GM10248 (cell line): Measurements from ENCODE around the gene SNCB.
A peak's percentile ranks its signal among the peaks of the same experiment; 100 is the strongest.
"Not testable (repeated sequence)": the region's sequence is repeated elsewhere in the genome, so short reads cannot be mapped to it uniquely, and the experiment has no call there.

ENCODE experiments used
- CTCF ChIA-PET: fragments of 300-600 bp; sonication (Branson Sonifier 250); formaldehyde crosslinking; extraction: SDS; loops from one replicate; lab custom pipeline; 2021; ENCODE audit warnings: antibody characterized with exemption; lab: Yijun Ruan, JAX
- POLR2A ChIA-PET: fragments of 350-650 bp; sonication (Branson Sonifier 250); formaldehyde crosslinking; extraction: SDS; loops from one replicate; lab custom pipeline; 2020; ENCODE audit warnings: antibody characterized with exemption; lab: Yijun Ruan, JAX
- DNase-seq: peaks from one replicate; pipeline ENCODE4 v3.0.0; 2012; ENCODE audit errors: extremely low spot score
- TF ChIP-seq, protein P1 (sequence below): IDR thresholded peaks from 2 replicates; pipeline ENCODE4 v1.5.1; 2012; ENCODE audit warnings: mild to moderate bottlenecking, low read depth; ENCODE audit errors: extremely low read depth, missing control alignments, control extremely low read depth

The SNCB gene

GRCh38 chr5:176606032-176606431 is 24.3 kb downstream of the SNCB start:
- TF ChIP-seq, protein P1, sequence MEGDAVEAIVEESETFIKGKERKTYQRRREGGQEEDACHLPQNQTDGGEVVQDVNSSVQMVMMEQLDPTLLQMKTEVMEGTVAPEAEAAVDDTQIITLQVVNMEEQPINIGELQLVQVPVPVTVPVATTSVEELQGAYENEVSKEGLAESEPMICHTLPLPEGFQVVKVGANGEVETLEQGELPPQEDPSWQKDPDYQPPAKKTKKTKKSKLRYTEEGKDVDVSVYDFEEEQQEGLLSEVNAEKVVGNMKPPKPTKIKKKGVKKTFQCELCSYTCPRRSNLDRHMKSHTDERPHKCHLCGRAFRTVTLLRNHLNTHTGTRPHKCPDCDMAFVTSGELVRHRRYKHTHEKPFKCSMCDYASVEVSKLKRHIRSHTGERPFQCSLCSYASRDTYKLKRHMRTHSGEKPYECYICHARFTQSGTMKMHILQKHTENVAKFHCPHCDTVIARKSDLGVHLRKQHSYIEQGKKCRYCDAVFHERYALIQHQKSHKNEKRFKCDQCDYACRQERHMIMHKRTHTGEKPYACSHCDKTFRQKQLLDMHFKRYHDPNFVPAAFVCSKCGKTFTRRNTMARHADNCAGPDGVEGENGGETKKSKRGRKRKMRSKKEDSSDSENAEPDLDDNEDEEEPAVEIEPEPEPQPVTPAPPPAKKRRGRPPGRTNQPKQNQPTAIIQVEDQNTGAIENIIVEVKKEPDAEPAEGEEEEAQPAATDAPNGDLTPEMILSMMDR = no peak
- CTCF ChIA-PET = interaction anchor here (0.9 to 1.6 kb wide), 4 partner anchors 13 to 876 kb away, joined by 3 to 4 read pairs (median 4); no protein-coding TSS in a partner anchor
- no peak for DNase-seq
- POLR2A ChIA-PET = no interaction called here

DNA sequence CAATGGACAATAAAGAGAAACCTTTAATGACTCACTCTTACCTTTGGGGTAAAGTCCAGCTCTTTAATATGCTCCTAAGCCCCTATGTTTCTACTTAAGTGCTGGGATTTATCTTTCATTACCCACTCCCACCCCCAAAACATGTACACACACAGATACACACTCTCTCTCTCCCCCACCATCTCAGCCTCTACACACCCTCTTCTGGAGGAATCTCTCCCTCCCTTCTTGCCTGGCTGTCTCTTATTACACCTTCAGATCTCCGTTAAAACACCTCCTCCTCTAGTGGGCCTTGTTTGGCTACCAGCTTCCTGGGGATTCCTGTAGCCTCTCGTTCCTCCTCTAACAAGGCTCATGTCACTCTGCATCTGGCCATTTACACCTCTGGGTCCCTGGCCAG is 27.2 kb downstream of the SNCB start:
- POLR2A ChIA-PET = no interaction called here
- CTCF ChIA-PET = no interaction called here
- TF ChIP-seq, protein P1 = no peak
- DNase-seq = no peak

GRCh38 chr5:176601901-176602482 is 28.3 kb downstream of the SNCB start:
- TF ChIP-seq, protein P1 = no peak
- ChIA-PET CTCF (interaction anchor here (1.1 kb wide), 1 partner anchor 28 kb away, joined by 3 read pairs; no protein-coding TSS in a partner anchor), POLR2A (no interaction called here)
- DNase-seq = no peak

- CTCF ChIA-PET = interaction anchor here (1.0 to 1.3 kb wide), 2 partner anchors 56 to 183 kb away, joined by 3 read pairs; no protein-coding TSS in a partner anchor
- DNase-seq = not testable (repeated sequence)
- POLR2A ChIA-PET = interaction anchor here (0.5 kb wide), 1 partner anchor 438 kb away, joined by 3 read pairs; no protein-coding TSS in a partner anchor
Observed at GRCh38 chr5:176599749-176600430, 30.4 kb downstream of the SNCB start.

DNA sequence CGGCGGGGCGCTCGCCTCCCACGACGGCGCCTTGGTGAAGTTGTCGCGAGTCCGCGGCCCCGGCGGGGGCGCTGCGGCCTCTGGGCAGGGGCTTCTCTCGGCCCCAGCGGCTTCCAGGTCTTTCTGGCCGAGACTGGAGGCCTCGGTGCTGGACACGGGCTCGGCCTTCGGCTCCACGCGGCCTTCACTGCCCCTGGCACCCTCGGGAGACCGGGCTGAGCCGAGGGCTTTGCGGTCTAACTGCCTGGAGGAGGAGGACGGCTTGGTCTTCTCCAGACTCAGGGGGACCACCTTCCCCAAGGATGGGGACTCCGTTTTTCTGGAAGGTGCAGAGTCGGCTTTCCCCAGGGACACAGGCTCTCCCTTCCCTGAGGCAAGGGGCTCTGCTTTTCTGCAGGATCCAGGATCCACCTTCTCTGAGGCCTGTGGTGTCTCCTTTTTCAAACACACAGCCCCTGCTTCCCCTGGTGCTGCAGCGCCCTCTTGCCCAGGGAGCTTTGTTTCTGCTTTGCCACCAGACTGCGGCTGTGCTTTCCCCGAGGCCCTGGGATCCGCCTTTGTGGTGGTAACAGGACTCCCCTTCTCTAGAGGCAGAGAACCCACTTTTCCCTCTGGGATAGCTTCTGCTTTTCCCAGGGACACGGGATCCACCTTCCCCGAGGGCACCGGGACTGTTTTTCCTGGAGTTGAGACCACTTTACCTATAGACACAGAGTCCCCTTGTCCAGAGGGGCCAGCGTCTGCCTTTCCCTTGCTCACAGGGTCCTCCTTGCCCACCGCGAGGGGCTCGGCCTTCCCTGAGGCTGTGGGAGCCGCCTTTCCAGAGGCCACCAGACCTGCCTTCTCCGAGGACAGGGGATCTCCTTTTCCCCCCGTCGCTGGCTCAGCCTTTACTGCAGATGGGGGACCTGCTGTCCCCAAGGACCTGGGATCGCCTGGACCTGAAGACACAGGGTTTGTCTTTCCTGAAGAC is 32.6 kb downstream of the SNCB start:
- ChIA-PET POLR2A (no interaction called here), CTCF (no interaction called here)
- TF ChIP-seq, protein P1 = no peak
- no peak for DNase-seq

DNA sequence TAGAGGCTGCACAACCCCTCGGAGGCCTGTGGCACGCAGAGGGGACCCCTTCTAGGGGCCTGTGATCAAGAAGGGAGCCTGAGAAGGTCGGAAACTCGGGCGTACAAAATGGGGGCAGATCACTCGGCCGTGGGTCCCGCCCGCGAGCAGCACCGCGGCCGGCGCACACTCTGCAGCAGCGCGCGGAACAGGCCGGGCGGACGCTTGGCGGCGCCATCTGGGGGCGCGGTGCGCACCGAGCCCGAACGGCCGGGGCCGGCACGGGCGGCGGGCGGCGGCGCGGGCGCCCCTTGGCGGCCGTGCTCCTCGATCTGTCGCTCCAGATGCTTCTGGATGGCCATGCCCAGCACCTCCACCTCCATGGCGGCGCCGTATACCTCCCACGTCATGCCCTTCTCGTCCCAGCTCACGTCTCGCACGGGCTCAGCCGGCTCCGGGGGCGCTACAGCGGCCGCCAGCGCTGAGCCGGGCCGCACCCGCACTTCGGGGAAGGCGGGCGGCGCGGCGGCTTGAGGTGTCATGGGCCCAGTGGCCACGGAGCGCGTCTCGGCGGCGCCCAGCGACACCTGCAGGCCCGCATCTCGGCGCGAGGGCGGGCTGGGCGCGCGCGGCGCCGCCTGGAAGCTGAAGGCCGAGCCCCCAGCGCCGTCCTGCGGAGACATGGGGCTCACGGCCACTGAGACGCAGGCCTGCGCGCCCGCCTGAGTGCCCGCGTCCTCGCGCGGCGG is 33.5 kb downstream of the SNCB start:
- DNase-seq = peak; percentile 74
- POLR2A ChIA-PET = no interaction called here
- CTCF ChIA-PET = interaction anchor here (1.3 kb wide), 1 partner anchor 33 kb away, joined by 5 read pairs; the partner anchor contains the start of genes EIF4E1B and SNCB
- TF ChIP-seq, protein P1 = peak; percentile 32
